Erythroblast (primary cell): ENCODE results near the gene FCHO1.

Experiments used
- GATA1 ChIP-seq: IDR thresholded peaks from 2 replicates; pipeline ENCODE4 v1.6.1; 2011; ENCODE audit warnings: low read depth, mild to moderate bottlenecking, control low read depth, low read length, moderate library complexity
- POLR2A ChIP-seq: IDR thresholded peaks from 2 replicates; pipeline ENCODE4 v1.6.1; 2011; ENCODE audit warnings: mild to moderate bottlenecking, low read length

DNA sequence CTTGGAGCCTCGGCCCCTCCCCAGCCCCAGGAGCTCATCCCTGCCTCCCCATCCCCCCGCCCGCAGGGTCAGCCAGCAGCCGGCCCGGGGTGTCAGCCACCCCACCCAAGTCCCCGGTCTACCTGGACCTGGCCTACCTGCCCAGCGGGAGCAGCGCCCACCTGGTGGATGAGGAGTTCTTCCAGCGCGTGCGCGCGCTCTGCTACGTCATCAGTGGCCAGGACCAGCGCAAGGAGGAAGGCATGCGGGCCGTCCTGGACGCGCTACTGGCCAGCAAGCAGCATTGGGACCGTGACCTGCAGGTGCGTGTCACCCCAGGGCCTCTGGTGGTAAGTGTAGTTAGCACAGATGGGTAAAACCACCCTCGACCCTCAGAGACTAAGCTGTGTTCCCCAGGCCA lies 18.1 kb upstream of the FCHO1 start:
- no peak for TF ChIP-seq POLR2A
- no peak for TF ChIP-seq GATA1
